HUES64 (cell line): ENCODE measurements around the gene RPL27A.

Experiments
- H3K27ac ChIP-seq: 2 replicates; pipeline ENCODE4 v1.7.0; 2013; ENCODE audit warnings: low read depth, low read length, inconsistent platforms
- H3K27me3 ChIP-seq: 2 replicates; pipeline ENCODE4 v1.6.1; 2013; ENCODE audit warnings: mild to moderate bottlenecking, low read length; ENCODE audit not compliant: insufficient read depth
- H3K36me3 ChIP-seq: 2 replicates; pipeline ENCODE4 v1.6.1; 2013; ENCODE audit warnings: mild to moderate bottlenecking, low read length; ENCODE audit not compliant: insufficient read depth
- H3K4me1 ChIP-seq: 2 replicates; pipeline ENCODE4 v1.6.1; 2013; ENCODE audit warnings: mild to moderate bottlenecking, low read length, moderate library complexity; ENCODE audit not compliant: insufficient read depth
- H3K4me3 ChIP-seq: 2 replicates; pipeline ENCODE4 v1.5.1; 2013; ENCODE audit warnings: mild to moderate bottlenecking, low read length, moderate library complexity
- H3K9ac ChIP-seq: 2 replicates; pipeline ENCODE4 v1.6.1; 2013; ENCODE audit warnings: mild to moderate bottlenecking, low read depth, low read length
- H3K9me3 ChIP-seq: 2 replicates; pipeline ENCODE4 v1.6.1; 2013; ENCODE audit warnings: low read depth, low read length; ENCODE audit not compliant: insufficient read depth
- WGBS: fragments of 150-250, 120-280 bp; methylation state at CpG from one replicate; pipeline ENCODE4 v1.1.7; 2013; ENCODE audit warnings: missing lambda C conversion rate; 5-methylcytosine and 5-hydroxymethylcytosine counted together

RPL27A gene

DNA sequence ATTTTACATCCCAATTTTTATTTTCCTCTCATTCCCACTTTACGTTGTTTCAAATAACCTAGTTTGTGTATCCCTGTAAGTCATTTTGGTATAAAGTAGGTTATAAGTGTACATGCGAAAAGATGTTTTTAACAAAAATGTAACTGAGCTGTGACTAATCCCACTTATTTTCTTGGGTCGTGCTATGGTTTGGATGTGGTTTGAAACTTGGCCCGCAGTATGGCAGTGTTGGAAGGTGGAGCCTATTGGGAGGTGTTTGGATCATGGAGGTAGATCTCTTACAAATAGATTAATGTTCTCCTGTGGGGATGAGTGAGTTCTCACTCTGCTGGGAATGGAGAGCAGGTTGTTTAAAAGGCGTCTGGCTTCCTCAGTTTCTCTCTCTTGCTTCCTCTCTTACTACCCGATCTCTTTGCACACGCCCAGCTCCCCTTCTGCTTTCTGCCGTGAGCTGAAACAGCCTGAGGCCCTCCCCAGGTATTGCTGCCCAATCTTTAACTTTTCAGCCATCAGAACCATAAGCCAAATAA lies 7.2 kb downstream of the RPL27A start:
- no peaks in the 10 kb centered on the region for H3K27me3 ChIP-seq
- H3K27ac ChIP-seq, result peak overlapping the region; percentile 86
- peak overlapping the region; percentile 87 for H3K9ac ChIP-seq
- peaks cover 22% of the 10 kb centered on the region for H3K4me1 ChIP-seq
- 95% methylated on average over 8 of the region's 8 CpGs for WGBS
- no peaks in the 10 kb centered on the region for H3K9me3 ChIP-seq
- peaks cover 66% of the 10 kb centered on the region for H3K36me3 ChIP-seq
- H3K4me3 ChIP-seq, result peak overlapping the region; percentile 74

DNA sequence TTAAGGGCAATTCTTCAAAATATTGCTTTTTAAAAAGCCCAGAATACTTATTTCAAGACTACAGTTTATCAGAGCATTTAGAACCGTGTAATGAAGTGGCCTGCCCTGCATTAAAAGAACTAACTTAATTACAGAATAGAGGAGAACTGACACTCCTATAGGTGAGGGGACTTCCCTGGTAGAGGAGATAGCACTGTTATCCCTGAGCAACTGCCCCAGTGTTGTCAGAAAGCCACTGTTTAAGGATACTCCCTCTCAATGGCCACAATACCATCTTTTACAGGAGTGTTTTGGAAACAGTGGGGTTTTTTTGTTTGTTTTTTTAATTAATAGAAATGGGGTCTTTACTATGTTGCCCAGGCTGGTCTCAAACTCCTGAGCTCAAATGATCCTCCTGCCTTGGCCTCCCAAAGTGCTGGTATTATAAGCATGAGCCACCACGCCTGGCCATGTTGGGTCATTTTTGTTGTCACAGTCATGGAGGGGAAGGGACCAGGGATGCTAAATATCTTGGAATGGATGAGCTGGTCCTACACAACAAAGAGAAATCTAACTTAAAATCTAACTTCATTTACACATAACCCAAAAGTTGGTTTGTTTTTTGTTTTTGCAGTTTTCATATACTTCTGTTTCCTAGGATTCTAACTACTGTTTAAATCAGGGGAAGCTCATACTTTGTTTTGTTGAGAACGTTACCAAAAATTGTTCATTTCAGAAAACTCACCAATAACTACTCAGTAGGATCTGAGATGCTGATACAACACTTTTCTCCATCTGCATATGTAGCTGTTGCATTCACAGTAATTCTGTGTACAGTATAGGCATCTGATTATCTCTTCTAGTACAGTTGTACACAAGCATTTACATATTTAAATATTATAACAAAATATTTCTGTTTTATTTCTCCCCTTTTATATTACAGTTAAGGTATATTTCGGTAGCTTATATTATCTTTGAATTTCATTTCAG lies 8.1 kb downstream of the RPL27A start:
- Histone ChIP-seq H3K9ac (no peak overlapping the region), H3K4me1 (peaks cover 14% of the 10 kb centered on the region), H3K9me3 (no peaks in the 10 kb centered on the region), H3K4me3 (no peak overlapping the region), H3K36me3 (peaks cover 65% of the 10 kb centered on the region), H3K27ac (no peak overlapping the region), H3K27me3 (no peaks in the 10 kb centered on the region)
- 93% methylated on average over 4 of the region's 4 CpGs for WGBS

DNA sequence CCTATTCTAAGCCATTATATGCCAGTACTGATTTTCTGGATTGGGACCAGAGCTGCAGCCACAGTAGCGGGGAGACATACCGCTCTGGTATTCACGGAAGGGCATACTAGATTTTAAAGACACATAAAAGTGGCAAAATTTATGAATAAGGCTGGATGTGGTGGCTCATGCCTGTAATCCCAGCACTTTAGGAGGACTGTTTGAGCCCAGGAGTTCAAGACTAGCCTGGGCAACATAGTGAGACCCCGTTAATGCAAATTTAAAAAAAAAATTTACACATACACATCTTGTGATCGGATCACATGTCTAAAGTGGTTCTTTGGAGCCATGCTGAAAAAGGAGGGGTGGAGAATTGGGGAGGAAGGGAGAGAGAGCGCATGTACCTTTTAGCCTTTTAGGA lies 9.0 kb downstream of the RPL27A start:
- Histone ChIP-seq H3K4me3 (no peak overlapping the region), H3K27ac (no peak overlapping the region), H3K27me3 (no peaks in the 10 kb centered on the region), H3K4me1 (peaks cover 12% of the 10 kb centered on the region), H3K9ac (no peak overlapping the region), H3K36me3 (peaks cover 65% of the 10 kb centered on the region), H3K9me3 (no peaks in the 10 kb centered on the region)
- WGBS, result 94% methylated on average over 6 of the region's 6 CpGs

DNA sequence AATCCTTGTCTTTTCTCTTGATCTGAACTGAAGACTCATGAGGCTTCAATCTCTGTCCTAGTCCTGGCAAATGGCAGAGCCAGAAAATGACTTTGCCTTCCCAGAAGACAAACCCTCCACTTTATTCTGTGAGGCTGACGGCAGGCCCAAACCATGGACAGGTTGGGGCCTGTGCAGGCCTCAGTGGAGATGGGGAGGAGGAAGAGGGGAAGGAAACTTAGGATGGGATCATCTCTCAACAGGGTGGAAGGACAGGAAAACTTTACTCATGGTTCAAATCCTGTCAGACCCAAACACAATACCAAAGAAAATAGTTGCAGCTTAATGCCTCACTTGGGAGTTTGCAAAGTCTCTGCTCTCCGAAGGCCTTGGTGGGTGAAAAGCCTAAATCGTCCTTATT lies 9.8 kb downstream of the RPL27A start:
- Histone ChIP-seq H3K4me1 (peaks cover 9% of the 10 kb centered on the region), H3K9me3 (no peaks in the 10 kb centered on the region), H3K27me3 (no peaks in the 10 kb centered on the region), H3K9ac (no peak overlapping the region), H3K4me3 (no peak overlapping the region), H3K27ac (no peak overlapping the region), H3K36me3 (peaks cover 63% of the 10 kb centered on the region)
- WGBS, result 93% methylated on average over 3 of the region's 3 CpGs

DNA sequence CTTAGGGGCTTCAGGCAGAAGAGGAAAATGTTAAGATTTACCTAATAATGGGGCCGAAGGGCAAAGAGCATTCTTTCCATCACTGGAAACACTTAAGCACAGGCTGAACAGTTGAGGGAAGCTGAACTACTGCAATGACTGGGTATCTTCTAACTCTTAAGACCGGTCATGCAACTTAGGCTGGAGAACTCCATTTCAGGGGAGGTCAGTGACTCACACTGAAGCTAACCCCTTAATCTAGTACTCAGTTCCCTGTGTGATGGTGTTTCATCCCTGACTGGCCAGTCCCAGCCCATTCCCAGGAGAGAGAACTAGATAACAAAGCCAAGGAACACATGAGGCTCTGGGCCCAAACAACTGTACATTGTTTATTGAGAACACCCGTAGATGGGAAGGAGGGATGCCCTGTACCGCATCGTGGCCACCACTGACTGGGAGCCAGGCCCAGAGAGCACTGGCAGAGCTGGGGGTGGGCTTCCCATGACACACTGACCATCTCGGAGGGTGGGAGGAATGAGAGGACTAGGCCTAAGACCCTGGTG lies 10.5 kb downstream of the RPL27A start:
- H3K9me3 ChIP-seq, result no peaks in the 10 kb centered on the region
- no peaks in the 10 kb centered on the region for H3K27me3 ChIP-seq
- peaks cover 10% of the 10 kb centered on the region for H3K4me1 ChIP-seq
- no peak overlapping the region for H3K9ac ChIP-seq
- H3K36me3 ChIP-seq, result peaks cover 67% of the 10 kb centered on the region
- no peak overlapping the region for H3K4me3 ChIP-seq
- WGBS, result 94% methylated on average over 6 of the region's 6 CpGs
- no peak overlapping the region for H3K27ac ChIP-seq

DNA sequence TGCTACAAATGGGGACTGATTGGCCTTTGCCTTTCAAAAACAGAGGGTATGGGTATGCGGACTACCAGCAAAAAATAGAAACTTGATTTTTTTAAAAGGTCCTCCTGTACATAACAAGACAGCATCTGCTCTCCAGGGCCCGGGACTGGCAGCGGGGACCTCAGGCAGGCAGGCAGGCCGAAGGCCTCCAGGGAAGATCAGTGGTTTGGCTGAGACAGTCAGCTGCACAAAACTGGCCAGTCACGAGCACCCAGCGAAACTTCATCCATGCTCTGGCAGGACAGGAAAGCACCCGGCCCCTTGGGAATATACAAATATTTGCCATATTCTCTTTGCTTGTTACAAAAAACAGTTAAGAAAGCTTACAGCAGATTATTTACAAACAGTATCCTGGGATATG lies 11.0 kb downstream of the RPL27A start:
- WGBS, result 95% methylated on average over 7 of the region's 7 CpGs
- no peak overlapping the region for H3K4me3 ChIP-seq
- no peak overlapping the region for H3K9ac ChIP-seq
- H3K4me1 ChIP-seq, result peaks cover 15% of the 10 kb centered on the region
- peaks cover 71% of the 10 kb centered on the region for H3K36me3 ChIP-seq
- no peaks in the 10 kb centered on the region for H3K27me3 ChIP-seq
- H3K27ac ChIP-seq, result no peak overlapping the region
- no peaks in the 10 kb centered on the region for H3K9me3 ChIP-seq

DNA sequence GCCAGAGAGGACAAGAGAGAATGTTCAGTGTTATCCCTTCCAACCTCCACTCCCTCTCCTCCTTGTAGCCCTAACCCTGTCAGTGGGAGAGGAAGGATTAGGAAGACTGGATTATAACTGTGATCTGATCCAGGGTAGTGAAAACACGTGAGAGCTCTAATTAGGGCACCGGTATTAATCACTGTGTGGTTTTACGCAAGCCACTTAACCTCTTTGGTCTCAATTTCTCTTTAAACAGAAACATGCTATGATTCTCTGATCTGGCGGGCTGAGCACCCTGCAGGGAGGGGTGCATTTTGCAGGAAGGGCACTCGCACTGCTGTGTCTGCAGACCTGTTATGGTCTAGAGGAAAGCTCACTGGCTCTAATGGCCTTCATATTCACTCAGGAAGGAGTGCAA lies 11.5 kb downstream of the RPL27A start:
- peaks cover 73% of the 10 kb centered on the region for H3K36me3 ChIP-seq
- no peak overlapping the region for H3K9ac ChIP-seq
- no peak overlapping the region for H3K27ac ChIP-seq
- H3K4me1 ChIP-seq, result peaks cover 20% of the 10 kb centered on the region
- H3K27me3 ChIP-seq, result no peaks in the 10 kb centered on the region
- 88% methylated on average over 5 of the region's 5 CpGs for WGBS
- H3K4me3 ChIP-seq, result no peak overlapping the region
- H3K9me3 ChIP-seq, result no peaks in the 10 kb centered on the region

DNA sequence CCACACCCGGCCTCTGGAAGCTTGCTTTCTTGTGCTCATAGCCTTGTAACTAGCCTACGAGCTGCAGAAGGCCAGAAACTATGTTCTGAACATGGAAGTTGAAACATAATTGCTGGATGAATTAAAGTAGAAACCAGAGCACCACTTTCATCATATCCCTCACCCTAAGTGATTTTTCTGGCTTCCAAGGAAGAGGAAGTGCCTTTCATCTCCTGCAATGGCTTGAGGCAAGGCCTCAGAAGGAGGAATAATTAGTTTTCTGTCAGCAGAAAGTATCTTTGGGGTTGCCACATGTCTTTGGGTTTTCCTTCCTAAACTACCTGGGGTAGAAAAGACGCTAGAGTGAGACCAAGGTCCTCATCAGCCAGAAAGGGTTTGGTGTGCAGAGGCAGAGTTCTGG lies 14.5 kb downstream of the RPL27A start:
- peaks cover 61% of the 10 kb centered on the region for H3K36me3 ChIP-seq
- no peak overlapping the region for H3K9ac ChIP-seq
- H3K27me3 ChIP-seq, result no peaks in the 10 kb centered on the region
- 91% methylated on average over 3 of the region's 3 CpGs for WGBS
- peak overlapping the region; percentile 32; the same call in 1 of the 2 replicates for H3K27ac ChIP-seq
- H3K9me3 ChIP-seq, result no peaks in the 10 kb centered on the region
- peaks cover 36% of the 10 kb centered on the region for H3K4me1 ChIP-seq
- H3K4me3 ChIP-seq, result no peak overlapping the region

DNA sequence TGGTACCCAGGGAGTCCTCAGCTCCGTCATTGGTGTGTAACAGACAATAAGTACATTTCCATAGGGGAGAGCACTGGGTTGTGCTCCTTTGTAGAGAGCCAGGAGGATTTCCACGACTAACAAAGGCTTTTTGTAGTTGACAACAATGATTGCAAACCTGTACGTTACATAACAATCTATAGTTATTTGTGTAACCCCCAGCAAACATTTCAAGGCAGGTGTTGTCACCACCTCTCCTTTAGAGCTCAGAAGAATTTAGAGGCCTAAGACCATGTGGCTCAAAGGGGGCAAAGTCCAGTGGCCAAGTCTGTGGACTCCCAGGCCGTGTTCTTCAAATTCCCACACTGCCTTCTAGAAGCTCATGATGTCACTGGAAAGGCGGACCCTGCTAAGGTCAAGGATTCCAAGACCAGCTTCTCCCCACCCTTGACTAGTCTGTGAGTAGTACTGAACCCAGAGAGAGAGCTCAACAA lies 15.8 kb downstream of the RPL27A start:
- Histone ChIP-seq H3K4me3 (no peak overlapping the region), H3K4me1 (peaks cover 39% of the 10 kb centered on the region), H3K9ac (peak overlapping the region; percentile 12), H3K36me3 (peaks cover 47% of the 10 kb centered on the region), H3K27ac (peak overlapping the region; percentile 98), H3K9me3 (no peaks in the 10 kb centered on the region), H3K27me3 (no peaks in the 10 kb centered on the region)
- 74% methylated on average over 5 of the region's 5 CpGs for WGBS

DNA sequence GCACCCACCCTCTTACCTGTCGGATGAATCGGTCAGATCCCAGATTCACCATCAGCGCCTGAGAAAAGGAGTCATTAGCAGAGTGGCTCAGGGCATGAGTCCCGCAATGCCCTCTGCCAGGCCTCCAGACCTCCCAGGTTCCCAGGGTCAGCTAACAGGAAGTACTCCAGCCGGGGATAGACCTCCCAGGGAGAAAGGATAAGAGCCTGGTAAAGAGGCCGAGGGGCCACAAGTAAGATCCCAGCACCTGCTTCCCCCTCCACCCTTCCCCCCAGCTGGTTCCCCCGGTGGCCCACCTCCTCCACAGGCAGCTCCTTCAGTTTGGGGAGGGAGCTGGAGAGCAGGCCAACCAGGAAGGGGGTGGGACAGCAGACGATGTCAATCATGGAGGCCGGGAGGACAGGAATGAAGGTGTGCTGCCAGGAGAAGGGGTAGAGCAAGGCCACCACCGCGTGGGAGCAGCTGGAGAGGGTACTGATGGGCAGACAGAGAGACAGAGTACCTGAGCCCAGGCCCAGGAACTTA lies 16.4 kb downstream of the RPL27A start:
- H3K36me3 ChIP-seq, result peaks cover 42% of the 10 kb centered on the region
- no peak overlapping the region for H3K4me3 ChIP-seq
- peaks cover 39% of the 10 kb centered on the region for H3K4me1 ChIP-seq
- no peaks in the 10 kb centered on the region for H3K27me3 ChIP-seq
- H3K27ac ChIP-seq, result peak overlapping the region; percentile 98
- no peaks in the 10 kb centered on the region for H3K9me3 ChIP-seq
- H3K9ac ChIP-seq, result peak overlapping the region; percentile 42
- WGBS, result 52% methylated on average over 9 of the region's 11 CpGs

DNA sequence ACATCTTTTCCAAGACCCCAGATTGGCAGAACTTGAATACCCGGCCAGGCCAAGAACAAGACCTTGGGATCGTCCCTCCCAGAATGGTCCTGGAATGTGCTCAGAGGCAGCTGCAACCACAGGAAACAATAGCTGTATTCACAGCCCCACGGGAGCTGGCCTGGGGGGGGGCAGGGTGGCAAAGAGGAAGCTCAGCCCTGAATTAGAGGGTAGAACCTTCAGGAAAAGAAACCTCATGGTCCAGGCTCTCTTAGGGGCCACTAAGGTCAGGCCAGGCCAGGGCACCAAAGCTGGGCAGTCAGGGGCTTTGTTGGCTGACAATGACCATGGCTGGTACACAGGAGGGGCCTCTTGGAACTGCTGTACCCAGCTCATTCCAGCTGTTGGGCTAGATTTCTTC lies 17.3 kb downstream of the RPL27A start:
- H3K27me3 ChIP-seq, result no peaks in the 10 kb centered on the region
- H3K9ac ChIP-seq, result peak overlapping the region; percentile 42
- H3K4me3 ChIP-seq, result no peak overlapping the region
- peaks cover 39% of the 10 kb centered on the region for H3K4me1 ChIP-seq
- WGBS, result 40% methylated on average over 3 of the region's 3 CpGs
- peak overlapping the region; percentile 98 for H3K27ac ChIP-seq
- peaks cover 34% of the 10 kb centered on the region for H3K36me3 ChIP-seq
- H3K9me3 ChIP-seq, result no peaks in the 10 kb centered on the region
